ENCODE data around the gene LRRTM4. TPM values are rescaled to one million over a fixed set of nuclear protein-coding genes. Genes with fewer than 3 reads are reported as not detected.

Gene LRRTM4
- total RNA-seq, 1 donor from 2014 or later = not detected

- no peak for TF ChIP-seq CTCF (IDR thresholded peaks at IDR 0.05)
- H3K9me3 Mint-ChIP-seq (ENCODE audit: unreplicated experiment) = peaks cover 4% of the 10 kb centered on the region
- DNase-seq (ENCODE audit: extremely low spot score, unreplicated experiment) = no peak
- H3K27ac Mint-ChIP-seq (ENCODE audit: unreplicated experiment) = no peak overlapping the region
- no peaks in the 10 kb centered on the region for H3K36me3 Mint-ChIP-seq (ENCODE audit: unreplicated experiment)
- no peaks in the 10 kb centered on the region for H3K27me3 Mint-ChIP-seq (ENCODE audit: unreplicated experiment)
- no peaks in the 10 kb centered on the region for H3K4me1 Mint-ChIP-seq (ENCODE audit: unreplicated experiment)
- no peak overlapping the region for H3K4me3 Mint-ChIP-seq (ENCODE audit: unreplicated experiment)
These were observed 536.6 kb downstream of the LRRTM4 start for GRCh38 chr2:76985387-76986136.

GRCh38 chr2:76984359-76984758 lies 537.8 kb downstream of the LRRTM4 start:
- Mint-ChIP-seq H3K9me3 (ENCODE audit: unreplicated experiment) (no peaks in the 10 kb centered on the region), H3K27me3 (ENCODE audit: unreplicated experiment) (no peaks in the 10 kb centered on the region), H3K4me1 (ENCODE audit: unreplicated experiment) (no peaks in the 10 kb centered on the region), H3K4me3 (ENCODE audit: unreplicated experiment) (no peak overlapping the region), H3K27ac (ENCODE audit: unreplicated experiment) (no peak overlapping the region), H3K36me3 (ENCODE audit: unreplicated experiment) (no peaks in the 10 kb centered on the region)
- no peak for DNase-seq (ENCODE audit: extremely low spot score, unreplicated experiment)
- TF ChIP-seq CTCF (IDR thresholded peaks at IDR 0.05) = no peak

GRCh38 chr2:76980067-76980787 lies 541.9 kb downstream of the LRRTM4 start:
- no peaks in the 10 kb centered on the region for H3K27me3 Mint-ChIP-seq (ENCODE audit: unreplicated experiment)
- no peak for TF ChIP-seq CTCF (IDR thresholded peaks at IDR 0.05)
- no peak for DNase-seq (ENCODE audit: extremely low spot score, unreplicated experiment)
- H3K36me3 Mint-ChIP-seq (ENCODE audit: unreplicated experiment) = no peaks in the 10 kb centered on the region
- H3K4me1 Mint-ChIP-seq (ENCODE audit: unreplicated experiment) = no peaks in the 10 kb centered on the region
- no peaks in the 10 kb centered on the region for H3K9me3 Mint-ChIP-seq (ENCODE audit: unreplicated experiment)
- no peak overlapping the region for H3K27ac Mint-ChIP-seq (ENCODE audit: unreplicated experiment)
- no peak overlapping the region for H3K4me3 Mint-ChIP-seq (ENCODE audit: unreplicated experiment)

GRCh38 chr2:76977846-76978727 lies 544.1 kb downstream of the LRRTM4 start:
- Mint-ChIP-seq H3K4me3 (ENCODE audit: unreplicated experiment) (no peak overlapping the region), H3K27ac (ENCODE audit: unreplicated experiment) (no peak overlapping the region), H3K27me3 (ENCODE audit: unreplicated experiment) (no peaks in the 10 kb centered on the region), H3K36me3 (ENCODE audit: unreplicated experiment) (no peaks in the 10 kb centered on the region), H3K4me1 (ENCODE audit: unreplicated experiment) (no peaks in the 10 kb centered on the region), H3K9me3 (ENCODE audit: unreplicated experiment) (no peaks in the 10 kb centered on the region)
- DNase-seq (ENCODE audit: extremely low spot score, unreplicated experiment) = no peak
- no peak for TF ChIP-seq CTCF (IDR thresholded peaks at IDR 0.05)

Measured in osteocyte (in vitro differentiated cells).